ENCODE data around the gene NUDT17.

Gene NUDT17

DNA sequence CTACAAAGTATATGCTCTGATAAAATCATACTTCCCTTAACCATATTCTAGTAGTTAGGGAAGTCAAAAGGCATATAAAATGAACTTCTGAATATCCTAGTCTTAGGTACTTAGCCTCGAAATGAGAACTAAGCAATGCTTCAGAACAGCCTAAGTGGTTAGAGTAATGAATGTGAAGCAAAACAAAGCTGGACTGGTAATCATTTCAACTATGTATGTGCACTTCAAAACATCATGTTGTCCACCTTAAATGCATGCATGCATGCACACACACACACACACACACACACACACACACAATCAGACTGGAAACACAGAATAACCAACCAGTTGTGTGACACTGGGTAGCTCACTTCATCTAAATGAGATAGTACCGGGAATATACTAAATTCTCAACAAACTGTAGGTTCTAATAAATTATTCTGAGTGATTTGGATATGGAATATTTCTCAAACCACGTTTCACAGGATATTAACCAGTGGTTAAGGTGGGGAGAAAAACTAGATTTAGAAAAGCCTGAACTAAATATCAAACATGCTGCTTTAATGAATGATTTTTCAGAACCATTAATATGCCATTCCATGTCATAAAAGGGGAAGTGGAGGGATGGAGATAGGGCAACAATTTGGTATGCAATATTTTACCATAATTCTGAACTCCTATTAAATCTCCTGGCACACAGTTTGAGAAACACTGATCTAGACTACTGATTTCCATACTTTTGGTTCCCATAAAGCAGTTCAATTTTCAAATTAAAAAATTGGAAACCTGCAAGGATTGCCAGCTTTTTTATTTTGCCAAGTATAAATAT is 41.0 kb upstream of the NUDT17 start:
- H2AFZ ChIP-seq (ENCODE audit: low read depth, low read length, severe bottlenecking): no peak overlapping the region
- H3K27me3 ChIP-seq (ENCODE audit: low read length): no peaks in the 10 kb centered on the region
- H3K4me2 ChIP-seq (ENCODE audit: low read depth, low read length, poor library complexity, severe bottlenecking): no peak overlapping the region
- H3K9me3 ChIP-seq (ENCODE audit: insufficient read depth, low read length): no peaks in the 10 kb centered on the region
- H3K9me2 ChIP-seq (replicated peaks; ENCODE audit: insufficient read depth, low read length): no peaks in the 10 kb centered on the region
- H3K9ac ChIP-seq (ENCODE audit: low read length): no peak overlapping the region
- peaks cover 77% of the 10 kb centered on the region for H3K79me2 ChIP-seq (ENCODE audit: insufficient read depth, low read length)
- H4K20me1 ChIP-seq (ENCODE audit: low read depth, low read length): no peaks in the 10 kb centered on the region
- H3F3A ChIP-seq (ENCODE audit: insufficient read depth): no peaks in the 10 kb centered on the region; the same call in 1 of the 2 replicates
- H3K4me3 ChIP-seq (ENCODE audit: insufficient read depth, low read length, poor library complexity, severe bottlenecking): no peak overlapping the region
- TF ChIP-seq EZH2phosphoT487 (conservative IDR thresholded peaks at IDR 0.05; ENCODE audit: low read length): no peak
- TF ChIP-seq, protein P1, sequence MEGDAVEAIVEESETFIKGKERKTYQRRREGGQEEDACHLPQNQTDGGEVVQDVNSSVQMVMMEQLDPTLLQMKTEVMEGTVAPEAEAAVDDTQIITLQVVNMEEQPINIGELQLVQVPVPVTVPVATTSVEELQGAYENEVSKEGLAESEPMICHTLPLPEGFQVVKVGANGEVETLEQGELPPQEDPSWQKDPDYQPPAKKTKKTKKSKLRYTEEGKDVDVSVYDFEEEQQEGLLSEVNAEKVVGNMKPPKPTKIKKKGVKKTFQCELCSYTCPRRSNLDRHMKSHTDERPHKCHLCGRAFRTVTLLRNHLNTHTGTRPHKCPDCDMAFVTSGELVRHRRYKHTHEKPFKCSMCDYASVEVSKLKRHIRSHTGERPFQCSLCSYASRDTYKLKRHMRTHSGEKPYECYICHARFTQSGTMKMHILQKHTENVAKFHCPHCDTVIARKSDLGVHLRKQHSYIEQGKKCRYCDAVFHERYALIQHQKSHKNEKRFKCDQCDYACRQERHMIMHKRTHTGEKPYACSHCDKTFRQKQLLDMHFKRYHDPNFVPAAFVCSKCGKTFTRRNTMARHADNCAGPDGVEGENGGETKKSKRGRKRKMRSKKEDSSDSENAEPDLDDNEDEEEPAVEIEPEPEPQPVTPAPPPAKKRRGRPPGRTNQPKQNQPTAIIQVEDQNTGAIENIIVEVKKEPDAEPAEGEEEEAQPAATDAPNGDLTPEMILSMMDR (IDR thresholded peaks at IDR 0.05; ENCODE audit: insufficient read depth, low read length, poor library complexity, severe bottlenecking): no peak
- H3K36me3 ChIP-seq (ENCODE audit: low read length): no peaks in the 10 kb centered on the region
- no peak overlapping the region for H3K27ac ChIP-seq (ENCODE audit: low read depth, low read length)

DNA sequence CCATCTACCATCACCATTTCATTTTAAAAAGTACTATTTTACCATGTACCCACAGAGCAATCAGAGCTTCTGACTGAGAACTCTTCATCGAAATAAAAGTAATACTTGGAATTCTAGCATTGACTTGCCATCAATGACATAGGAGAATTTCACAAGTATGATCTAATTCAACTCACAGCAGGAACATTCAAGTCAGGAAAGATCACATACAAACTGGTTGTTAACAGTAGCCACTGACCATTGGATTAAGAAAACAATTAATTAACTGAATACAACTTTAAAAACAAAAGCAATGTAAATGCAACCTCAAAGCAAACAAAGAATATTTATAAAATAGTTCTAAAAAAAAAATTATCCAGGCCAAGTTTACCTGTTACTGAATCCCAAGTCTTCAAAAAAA is 40.4 kb upstream of the NUDT17 start:
- Histone ChIP-seq H3K79me2 (ENCODE audit: insufficient read depth, low read length) (peaks cover 72% of the 10 kb centered on the region), H4K20me1 (ENCODE audit: low read depth, low read length) (no peaks in the 10 kb centered on the region), H3K36me3 (ENCODE audit: low read length) (no peaks in the 10 kb centered on the region), H2AFZ (ENCODE audit: low read depth, low read length, severe bottlenecking) (no peak overlapping the region), H3F3A (ENCODE audit: insufficient read depth) (no peaks in the 10 kb centered on the region; the same call in 1 of the 2 replicates), H3K4me2 (ENCODE audit: low read depth, low read length, poor library complexity, severe bottlenecking) (no peak overlapping the region), H3K9me2 (replicated peaks; ENCODE audit: insufficient read depth, low read length) (no peaks in the 10 kb centered on the region), H3K4me3 (ENCODE audit: insufficient read depth, low read length, poor library complexity, severe bottlenecking) (no peak overlapping the region), H3K9ac (ENCODE audit: low read length) (no peak overlapping the region), H3K9me3 (ENCODE audit: insufficient read depth, low read length) (no peaks in the 10 kb centered on the region), H3K27ac (ENCODE audit: low read depth, low read length) (no peak overlapping the region), H3K27me3 (ENCODE audit: low read length) (no peaks in the 10 kb centered on the region)
- TF ChIP-seq, protein P1 (IDR thresholded peaks at IDR 0.05; ENCODE audit: insufficient read depth, low read length, poor library complexity, severe bottlenecking): no peak
- no peak for TF ChIP-seq EZH2phosphoT487 (conservative IDR thresholded peaks at IDR 0.05; ENCODE audit: low read length)

DNA sequence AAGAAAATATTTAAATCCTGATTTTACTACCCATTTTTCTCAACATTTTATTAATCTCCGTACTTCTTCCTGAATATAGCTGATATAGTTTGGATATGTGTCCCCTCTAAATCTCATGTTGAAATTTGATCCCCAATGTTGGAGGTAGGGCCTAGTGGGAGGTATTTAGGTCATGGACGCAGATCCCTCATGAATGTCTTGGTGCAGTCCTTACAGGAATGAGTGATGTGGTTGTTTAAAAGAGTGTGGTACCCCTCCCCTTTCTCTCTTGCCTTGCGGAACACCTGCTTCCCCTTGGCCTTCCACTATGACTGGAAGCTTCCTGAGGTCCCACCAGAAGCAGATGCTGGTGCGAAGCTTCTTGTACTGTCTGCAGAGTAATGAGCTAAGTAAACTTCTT is 39.0 kb upstream of the NUDT17 start:
- Histone ChIP-seq H3K9me2 (replicated peaks; ENCODE audit: insufficient read depth, low read length) (no peaks in the 10 kb centered on the region), H3F3A (ENCODE audit: insufficient read depth) (no peaks in the 10 kb centered on the region; the same call in 1 of the 2 replicates), H3K36me3 (ENCODE audit: low read length) (no peaks in the 10 kb centered on the region), H3K79me2 (ENCODE audit: insufficient read depth, low read length) (peaks cover 60% of the 10 kb centered on the region), H4K20me1 (ENCODE audit: low read depth, low read length) (no peaks in the 10 kb centered on the region), H3K27me3 (ENCODE audit: low read length) (no peaks in the 10 kb centered on the region), H3K4me2 (ENCODE audit: low read depth, low read length, poor library complexity, severe bottlenecking) (no peak overlapping the region), H3K27ac (ENCODE audit: low read depth, low read length) (no peak overlapping the region), H3K9ac (ENCODE audit: low read length) (no peak overlapping the region), H3K4me3 (ENCODE audit: insufficient read depth, low read length, poor library complexity, severe bottlenecking) (no peak overlapping the region), H3K9me3 (ENCODE audit: insufficient read depth, low read length) (no peaks in the 10 kb centered on the region), H2AFZ (ENCODE audit: low read depth, low read length, severe bottlenecking) (no peak overlapping the region)
- TF ChIP-seq, protein P1 (IDR thresholded peaks at IDR 0.05; ENCODE audit: insufficient read depth, low read length, poor library complexity, severe bottlenecking): no peak
- no peak for TF ChIP-seq EZH2phosphoT487 (conservative IDR thresholded peaks at IDR 0.05; ENCODE audit: low read length)
